Measurements from ENCODE around the gene PPA1.

GRCh38 chr10:70183304-70183703, 49.9 kb downstream of the PPA1 start:
- TF ChIP-seq CTCF (IDR thresholded peaks at IDR 0.05; ENCODE audit: insufficient read depth, low read length, poor library complexity, severe bottlenecking) (no peak), EZH2phosphoT487 (conservative IDR thresholded peaks at IDR 0.05; ENCODE audit: low read length) (no peak)
